HG03139 (cell line): Measurements from ENCODE around the gene SNAP47.

Source experiments
- ATAC-seq: cut with Tn5 transposase; IDR thresholded peaks from one replicate; pipeline ENCODE4 v1.9.1; 2021; ENCODE audit not compliant: unreplicated experiment

SNAP47 gene

DNA sequence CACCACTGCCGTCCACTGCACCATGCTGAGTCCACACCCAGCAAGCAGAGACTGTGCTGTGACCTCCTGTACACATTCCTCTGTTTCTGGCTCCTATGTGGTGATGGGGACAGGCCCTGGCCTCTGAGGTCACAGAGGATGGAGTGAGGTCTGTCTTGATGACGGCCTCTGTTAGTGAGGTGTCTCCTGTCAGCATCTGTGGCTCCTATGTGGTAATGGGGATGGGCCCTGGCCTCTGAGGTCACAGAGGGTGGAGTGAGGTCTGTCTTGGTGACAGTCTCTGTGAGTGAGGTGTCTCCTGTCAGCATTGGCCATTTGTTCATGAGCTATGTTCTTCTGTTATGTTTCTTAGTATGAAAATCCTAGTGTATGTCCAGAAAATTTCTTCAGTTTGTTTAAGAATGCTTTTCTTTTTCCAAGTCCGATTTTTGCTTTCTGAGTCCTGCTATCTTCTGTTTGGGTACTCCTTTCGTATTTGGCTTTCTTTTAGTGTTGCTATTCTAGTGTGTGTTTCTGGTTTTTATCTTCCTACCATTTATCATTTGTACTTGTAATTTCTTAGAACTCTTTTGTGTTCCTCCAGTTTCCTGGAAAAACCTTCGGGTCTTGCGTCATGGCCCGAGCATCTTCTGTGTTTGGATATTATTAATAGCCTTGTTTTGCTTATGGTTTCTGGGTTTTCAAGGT, 13.4 kb downstream of the SNAP47 start:
- ATAC-seq, result no peak

GRCh38 chr1:227749225-227749624, 14.0 kb downstream of the SNAP47 start:
- ATAC-seq, result no peak

DNA sequence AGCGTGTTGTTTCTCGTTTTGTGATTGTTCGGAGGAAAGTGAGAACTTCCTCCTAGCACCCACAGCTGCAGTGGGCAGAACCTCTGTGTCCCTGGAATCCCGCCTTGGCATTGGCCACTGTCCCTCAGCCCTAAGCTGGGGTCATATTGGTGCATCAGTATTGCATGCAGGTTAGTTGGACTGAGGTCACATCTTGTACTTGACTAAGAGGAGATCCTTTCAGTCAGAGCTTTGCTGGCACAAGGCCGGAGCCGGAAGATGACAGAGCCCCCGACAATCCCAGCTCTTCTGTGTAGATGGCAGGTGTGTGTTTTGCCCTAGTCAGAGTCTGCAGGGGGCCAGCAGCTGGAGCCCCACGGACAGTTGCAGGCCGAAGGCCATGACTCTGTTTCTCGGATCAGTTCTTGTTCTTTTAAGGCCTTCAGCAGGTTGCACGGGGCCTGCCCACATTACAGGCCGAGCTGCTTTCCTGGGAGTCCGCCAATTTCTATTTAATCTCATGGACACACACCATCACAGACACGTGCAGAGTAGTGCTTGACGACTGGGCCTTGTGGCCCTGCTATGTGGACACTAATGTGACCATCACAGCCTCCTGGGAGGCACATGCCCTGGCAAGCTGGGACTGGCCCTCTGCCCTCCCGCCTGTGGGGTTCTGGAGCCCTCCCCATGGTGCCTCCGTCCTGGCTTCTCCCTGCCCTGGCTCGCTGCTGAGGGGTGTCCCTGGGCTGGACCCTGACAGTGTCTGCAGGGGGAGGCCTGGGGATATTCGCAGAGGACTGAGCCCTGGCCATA, 14.9 kb downstream of the SNAP47 start:
- no peak for ATAC-seq

DNA sequence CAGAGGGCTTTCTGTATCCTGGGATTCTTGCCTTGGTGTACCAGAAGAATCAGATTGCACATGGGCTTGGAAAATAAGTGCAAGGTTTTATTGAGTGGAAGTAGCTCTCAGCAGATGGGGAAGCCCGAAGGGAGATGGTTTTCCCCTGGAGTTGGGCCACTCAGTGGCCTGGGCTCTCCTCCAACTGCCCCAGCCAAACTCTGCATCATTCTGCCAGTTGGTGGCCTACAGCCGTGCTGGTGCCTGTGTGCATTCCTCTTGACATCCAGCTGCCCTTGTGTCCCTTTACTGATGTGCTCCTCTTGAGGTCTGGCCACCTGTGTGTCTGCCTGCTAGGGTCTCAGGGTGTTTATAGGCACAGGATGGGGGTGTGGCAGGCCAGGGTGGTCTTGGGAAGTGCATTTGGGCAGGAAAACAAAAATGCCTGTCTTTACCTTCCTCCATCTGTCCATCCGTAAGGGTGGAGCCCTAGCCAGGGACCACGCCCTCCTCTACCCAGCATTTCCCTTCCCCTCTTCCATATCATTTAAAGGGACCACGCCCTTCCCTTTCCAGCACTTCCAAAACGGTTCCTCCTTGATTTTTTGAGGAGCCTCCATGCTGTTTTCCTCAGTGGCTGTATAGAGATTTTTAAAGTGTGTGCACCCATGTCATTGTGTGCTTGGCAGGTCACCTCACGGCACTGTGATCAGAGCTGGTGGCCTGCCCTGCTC, 18.9 kb downstream of the SNAP47 start:
- ATAC-seq, result no peak

GRCh38 chr1:227754958-227755357, 19.7 kb downstream of the SNAP47 start:
- ATAC-seq, result no peak

GRCh38 chr1:227756172-227756959, 21.1 kb downstream of the SNAP47 start:
- ATAC-seq, result no peak

DNA sequence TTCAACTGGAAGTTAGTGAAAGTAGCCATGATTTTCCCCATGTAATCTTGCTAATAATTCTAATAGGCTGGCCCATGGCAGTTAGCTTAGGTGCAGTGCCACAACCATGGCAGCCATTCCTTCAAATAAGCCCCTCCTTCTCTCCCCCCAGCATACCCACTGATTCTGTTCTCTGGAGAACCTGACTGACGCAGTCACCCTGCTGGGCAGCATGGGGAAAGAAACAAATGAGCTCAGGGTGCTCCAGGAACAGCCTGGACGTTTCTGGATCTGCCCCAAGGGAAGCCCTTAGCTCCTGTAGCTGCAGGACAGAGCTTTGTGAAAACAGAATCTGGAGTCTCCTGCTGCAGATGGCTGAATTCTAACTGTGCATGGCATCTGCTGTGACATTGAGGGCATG, 22.5 kb downstream of the SNAP47 start:
- no peak for ATAC-seq

- no peak for ATAC-seq
Measured at GRCh38 chr1:227758366-227758765, 23.1 kb downstream of the SNAP47 start.

DNA sequence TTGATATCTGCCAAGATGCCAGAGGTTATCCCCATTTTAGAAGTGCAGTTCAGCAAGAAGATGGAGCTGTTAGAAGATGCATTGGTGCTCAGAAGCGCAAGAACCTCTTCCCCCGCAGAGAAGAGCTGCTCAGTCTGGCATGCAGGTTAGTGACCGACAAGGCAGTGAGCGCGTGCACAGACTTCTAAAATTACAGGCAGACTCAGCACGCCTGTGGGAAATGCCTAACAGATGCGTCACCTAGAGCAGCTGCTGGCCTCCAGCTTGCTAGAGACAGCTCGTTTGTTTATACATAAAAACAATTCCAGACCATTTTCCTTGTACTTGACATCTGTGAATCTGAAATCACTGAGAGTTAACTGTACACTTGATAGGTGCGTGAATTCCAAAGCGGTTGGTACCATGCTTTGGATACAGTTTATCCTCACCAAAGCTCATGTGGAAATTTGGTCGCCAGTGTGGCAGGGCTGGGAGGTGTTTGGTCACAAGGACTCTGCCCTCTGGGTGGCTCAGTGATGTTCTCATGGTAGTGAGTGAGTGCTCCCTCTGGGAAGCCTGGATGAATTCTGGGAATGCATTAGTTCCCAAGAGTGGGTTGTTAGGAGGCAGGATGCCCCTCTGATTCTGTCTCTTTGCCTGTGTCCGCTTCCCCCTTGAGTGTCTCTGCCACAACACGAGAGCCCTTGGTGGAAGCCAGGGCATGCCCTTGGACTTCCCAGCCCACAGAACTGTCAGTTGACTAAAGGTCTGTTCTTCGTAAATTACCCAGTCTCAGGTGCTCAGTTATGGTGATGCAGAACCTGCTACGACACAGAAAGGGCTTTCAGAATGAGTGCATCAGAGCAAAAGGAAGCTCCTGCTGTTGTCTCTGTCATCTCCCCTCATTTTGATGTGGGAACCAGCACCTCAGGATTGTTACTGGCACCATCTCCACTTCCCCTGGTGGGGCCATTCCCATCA, 24.4 kb downstream of the SNAP47 start:
- ATAC-seq, result no peak

DNA sequence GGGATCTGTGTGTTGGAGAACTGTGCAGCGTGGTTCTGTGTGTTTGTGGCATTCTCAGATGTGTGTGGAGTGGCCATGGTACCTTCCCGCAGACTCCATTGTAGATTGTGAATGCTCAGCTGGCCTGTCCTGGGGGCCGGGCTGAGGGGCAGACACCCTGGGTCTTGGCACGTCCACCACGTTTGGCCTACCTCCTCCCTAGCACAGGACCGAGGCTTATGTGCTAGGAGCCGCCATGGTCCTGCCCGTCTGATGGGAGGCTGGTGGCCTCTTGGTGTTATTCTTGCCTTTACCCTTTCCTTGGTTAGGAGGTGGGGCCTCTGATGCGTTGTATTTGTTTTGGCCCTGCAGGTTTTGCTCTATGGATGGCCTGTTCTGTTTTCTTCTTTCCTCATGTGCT, 25.1 kb downstream of the SNAP47 start:
- ATAC-seq, result no peak

DNA sequence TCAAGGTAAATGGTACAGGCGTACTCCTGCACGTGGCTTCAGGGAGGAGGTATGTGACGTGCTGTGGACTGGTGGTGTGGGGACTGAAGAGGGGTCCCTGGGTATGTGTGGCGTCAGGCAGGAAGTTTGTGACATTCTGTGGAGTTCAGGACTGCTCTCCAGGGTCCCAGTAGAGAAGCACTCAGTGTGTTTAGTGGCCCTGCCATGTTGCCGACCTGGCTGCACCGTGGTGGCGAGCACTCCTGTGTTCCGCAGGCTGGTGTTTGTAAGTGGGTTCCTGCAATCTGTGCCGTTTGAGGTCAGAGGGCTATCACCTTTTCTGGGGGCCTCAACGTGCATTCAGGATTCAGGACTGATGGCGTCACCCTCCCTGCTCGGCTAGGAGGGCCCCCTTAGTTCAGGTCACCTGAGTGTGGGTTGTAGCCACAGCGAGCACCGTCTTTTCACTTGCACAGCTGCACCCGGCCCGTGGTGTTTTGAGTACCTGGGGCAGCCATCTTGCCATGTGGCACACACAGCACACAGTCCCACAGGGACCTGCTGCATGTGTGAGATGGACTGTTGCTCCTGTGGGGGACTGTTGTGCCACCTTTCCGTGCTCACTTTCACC, 26.5 kb downstream of the SNAP47 start:
- no peak for ATAC-seq

DNA sequence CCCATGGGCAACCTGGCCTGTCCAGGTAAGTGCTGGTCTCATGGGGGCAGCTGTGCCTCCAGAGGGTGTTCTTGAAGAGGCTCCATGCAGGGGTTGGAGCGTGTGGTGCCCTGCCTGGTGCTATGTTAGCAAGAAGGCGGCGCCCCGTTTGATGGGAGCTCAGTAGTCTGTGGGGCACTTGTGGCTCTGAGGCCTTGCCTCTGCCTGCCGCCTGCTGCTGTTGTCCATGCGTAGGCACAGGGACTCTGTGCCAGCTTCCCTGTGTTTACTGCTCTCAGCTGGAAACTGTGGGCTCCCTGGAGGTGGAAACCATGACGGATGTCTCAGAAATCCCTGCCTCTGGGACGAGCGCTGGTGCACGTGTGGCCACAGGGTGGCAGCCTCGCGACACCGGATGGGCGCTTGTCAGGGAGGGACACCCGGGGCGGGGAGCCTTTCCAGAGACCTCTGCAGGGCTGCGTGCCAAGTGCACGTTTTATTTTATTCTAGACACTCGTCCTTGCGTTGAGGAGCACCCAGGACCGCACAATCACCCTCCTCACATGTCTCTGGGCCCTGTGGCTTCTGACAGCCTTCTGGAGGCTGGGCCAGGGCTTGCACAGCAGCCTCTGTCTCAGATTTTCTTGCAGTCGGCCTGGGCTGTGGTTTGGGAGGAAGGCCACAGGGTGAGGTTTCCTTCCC, 27.1 kb downstream of the SNAP47 start:
- ATAC-seq, result peak; percentile 82

- ATAC-seq, result no peak
Measured at GRCh38 chr1:227763246-227764018, 28.2 kb downstream of the SNAP47 start.

DNA sequence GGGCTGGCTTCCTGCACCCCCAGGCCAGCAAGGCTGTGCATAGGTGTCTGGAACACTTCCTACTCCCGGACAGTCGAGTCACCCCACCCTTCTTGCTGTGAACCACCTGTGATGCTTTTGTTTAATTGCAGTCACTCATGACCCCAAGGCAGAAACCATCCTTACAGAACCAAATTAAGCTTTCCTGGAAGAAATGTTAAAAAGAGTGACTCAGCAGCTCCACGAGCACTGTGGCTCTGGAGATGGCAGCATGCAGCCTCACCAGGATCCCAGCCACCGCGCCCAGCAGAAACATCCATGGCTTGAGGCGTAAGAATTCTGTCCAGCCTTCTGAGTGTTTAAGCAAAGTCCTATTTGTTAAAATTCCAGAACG, 28.8 kb downstream of the SNAP47 start:
- ATAC-seq, result no peak

- ATAC-seq, result no peak
Measured at GRCh38 chr1:227765261-227766014, 30.2 kb downstream of the SNAP47 start.

GRCh38 chr1:227766015-227766634, 30.9 kb downstream of the SNAP47 start:
- ATAC-seq, result no peak

DNA sequence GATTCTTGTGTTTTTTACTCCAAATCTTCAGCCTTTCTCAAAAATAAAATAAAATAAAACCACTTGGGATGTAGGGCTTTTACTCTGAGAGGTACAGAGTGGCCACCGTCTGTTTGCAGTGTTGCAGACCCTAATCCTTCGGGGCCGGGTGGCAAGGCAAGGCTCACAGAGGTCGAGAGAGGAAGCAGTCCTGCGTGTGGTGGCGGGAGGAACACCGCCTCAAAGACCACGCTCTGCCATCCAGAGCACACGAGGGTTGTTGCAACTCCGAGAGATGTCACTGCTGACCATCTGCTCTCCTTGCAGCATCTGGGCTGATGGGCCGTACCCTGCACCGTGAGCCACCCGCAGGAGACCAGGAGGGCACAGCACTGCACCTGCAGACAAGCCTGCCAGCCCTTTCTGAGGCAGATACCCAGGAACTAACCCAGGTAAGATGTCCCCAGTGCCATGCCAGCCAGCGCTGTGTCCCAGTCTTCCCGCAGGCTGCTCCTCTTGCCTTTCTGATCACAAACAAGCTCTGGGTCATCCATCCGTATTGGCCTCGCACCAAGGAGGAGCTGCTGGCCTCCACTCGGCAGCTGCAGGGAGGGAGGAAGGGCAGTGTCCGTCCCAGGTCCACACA, 31.5 kb downstream of the SNAP47 start:
- ATAC-seq, result no peak
